GM12801 (cell line): ENCODE data around the gene FAM83F.

Source experiments
- CTCF ChIP-seq: IDR thresholded peaks from one replicate; pipeline ENCODE4 v1.5.1; 2011; ENCODE audit warnings: control low read depth; ENCODE audit not compliant: insufficient read length; ENCODE audit errors: extremely low read depth

Gene FAM83F

GRCh38 chr22:40030026-40030757, 35.4 kb downstream of the FAM83F start:
- no peak for TF ChIP-seq CTCF

- no peak for TF ChIP-seq CTCF
These were observed 36.0 kb downstream of the FAM83F start for GRCh38 chr22:40030758-40031095.

- TF ChIP-seq CTCF: no peak
These were observed 37.2 kb downstream of the FAM83F start for GRCh38 chr22:40031766-40032470.

GRCh38 chr22:40033586-40034380, 39.0 kb downstream of the FAM83F start:
- no peak for TF ChIP-seq CTCF

- no peak for TF ChIP-seq CTCF
These were observed 40.6 kb downstream of the FAM83F start for GRCh38 chr22:40035351-40035750.

GRCh38 chr22:40036126-40036525, 41.4 kb downstream of the FAM83F start:
- TF ChIP-seq CTCF: no peak

GRCh38 chr22:40036591-40037225, 42.0 kb downstream of the FAM83F start:
- TF ChIP-seq CTCF: no peak
